ENCODE measurements around the gene ARID1B. TPM values are rescaled to one million over a fixed set of nuclear protein-coding genes. Genes with fewer than 3 reads are reported as not detected.

ARID1B gene
- total RNA-seq, 1 donor from 2014 or later: 59.3 TPM

DNA sequence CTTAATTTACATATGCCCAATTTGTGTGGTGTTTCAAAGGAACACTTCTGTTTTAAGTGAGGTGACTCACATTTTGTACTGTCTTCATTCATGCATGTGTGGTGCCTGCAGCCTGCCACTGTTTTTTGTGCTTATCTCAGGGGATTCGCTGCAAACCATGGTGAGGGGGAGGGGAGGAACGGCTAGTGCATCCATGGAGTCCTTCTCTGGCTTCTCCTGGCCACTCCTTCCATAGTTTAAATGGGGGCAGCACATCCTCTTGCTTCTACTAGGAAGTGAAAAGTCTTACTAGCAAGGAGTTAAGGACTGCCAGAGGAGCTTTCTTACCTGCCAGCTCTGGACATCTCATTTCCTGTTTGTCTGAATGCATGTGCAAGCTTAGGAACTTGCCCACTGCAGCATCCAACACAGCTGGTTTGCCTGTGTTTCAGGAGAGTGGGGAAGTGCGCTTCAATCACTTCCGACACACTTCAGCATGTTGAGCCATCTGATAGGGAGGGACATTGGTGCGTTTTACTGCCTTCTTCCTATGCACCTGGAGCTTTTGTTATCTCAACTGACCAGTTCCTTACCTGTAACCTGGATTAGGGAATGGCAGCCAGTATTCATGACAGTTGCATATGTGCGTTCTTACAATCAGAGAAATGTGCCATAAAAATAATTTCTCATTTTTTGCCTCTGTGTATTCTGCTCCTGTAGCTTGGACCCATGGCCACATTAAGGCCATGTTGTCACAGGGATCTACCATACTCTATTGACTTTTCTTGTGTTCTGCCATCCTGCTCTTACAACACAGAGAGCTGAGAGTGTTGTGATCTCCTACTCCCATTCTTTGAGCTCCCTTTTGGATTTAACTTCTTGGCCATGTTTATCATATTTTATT lies 211.3 kb downstream of the ARID1B start:
- no peaks in the 10 kb centered on the region for H3K36me3 Mint-ChIP-seq (ENCODE audit: low read depth)
- DNase-seq (ENCODE audit: low spot score): no peak
- H3K27ac Mint-ChIP-seq (ENCODE audit: unreplicated experiment): no peak overlapping the region
- H3K4me3 Mint-ChIP-seq (ENCODE audit: unreplicated experiment): no peak overlapping the region
- H3K4me1 Mint-ChIP-seq (ENCODE audit: low read depth): peaks cover 40% of the 10 kb centered on the region
- H3K9me3 Mint-ChIP-seq (ENCODE audit: low read depth): no peaks in the 10 kb centered on the region
- no peak for TF ChIP-seq CTCF (IDR thresholded peaks at IDR 0.05)
- H3K27me3 Mint-ChIP-seq (ENCODE audit: low read depth): no peaks in the 10 kb centered on the region

DNA sequence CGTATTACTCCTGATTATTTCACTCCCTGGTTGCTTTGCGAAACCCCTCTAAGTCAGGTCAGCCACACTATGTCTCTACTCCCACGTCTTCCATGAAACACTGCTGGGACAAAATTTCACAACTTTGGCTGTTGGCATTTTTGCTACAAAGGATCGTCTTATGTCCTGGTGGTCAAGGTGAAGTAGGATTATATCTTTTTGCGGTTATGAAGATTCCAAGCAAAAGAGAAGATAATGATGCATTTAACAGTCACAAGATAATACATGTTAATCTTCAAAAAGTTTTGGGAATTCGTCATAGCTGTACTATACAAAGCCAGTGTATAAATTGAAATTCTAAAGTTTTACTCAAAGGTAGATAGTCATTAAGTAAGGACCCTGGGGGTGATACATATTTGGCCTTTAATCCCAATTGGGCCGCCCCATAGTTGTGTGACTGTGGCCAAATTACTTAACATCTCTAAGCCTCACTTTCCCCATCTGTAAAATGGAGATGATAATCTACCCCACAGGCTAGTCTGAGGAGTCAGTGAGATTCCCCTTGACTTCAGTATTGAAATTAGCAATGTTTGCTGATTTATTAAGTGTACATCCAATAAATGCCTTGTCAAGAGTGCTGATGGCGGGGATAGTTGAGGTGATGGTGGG lies 212.1 kb downstream of the ARID1B start:
- H3K36me3 Mint-ChIP-seq (ENCODE audit: low read depth): no peaks in the 10 kb centered on the region
- no peak overlapping the region for H3K4me3 Mint-ChIP-seq (ENCODE audit: unreplicated experiment)
- no peak for TF ChIP-seq CTCF (IDR thresholded peaks at IDR 0.05)

GRCh38 chr6:156992020-156992804 lies 215.0 kb downstream of the ARID1B start:
- Mint-ChIP-seq H3K9me3 (ENCODE audit: low read depth) (no peaks in the 10 kb centered on the region), H3K27me3 (ENCODE audit: low read depth) (no peaks in the 10 kb centered on the region), H3K4me1 (ENCODE audit: low read depth) (peaks cover 28% of the 10 kb centered on the region), H3K4me3 (ENCODE audit: unreplicated experiment) (no peak overlapping the region), H3K27ac (ENCODE audit: unreplicated experiment) (peak overlapping the region; percentile 90), H3K36me3 (ENCODE audit: low read depth) (no peaks in the 10 kb centered on the region)
- no peak for TF ChIP-seq CTCF (IDR thresholded peaks at IDR 0.05)
- no peak for DNase-seq (ENCODE audit: low spot score)

More for the DNA sequence above, 212.1 kb downstream of the ARID1B start:
- no peak for DNase-seq (ENCODE audit: low spot score)
- H3K27me3 Mint-ChIP-seq (ENCODE audit: low read depth): no peaks in the 10 kb centered on the region
- no peak overlapping the region for H3K27ac Mint-ChIP-seq (ENCODE audit: unreplicated experiment)
- peaks cover 33% of the 10 kb centered on the region for H3K4me1 Mint-ChIP-seq (ENCODE audit: low read depth)
- no peaks in the 10 kb centered on the region for H3K9me3 Mint-ChIP-seq (ENCODE audit: low read depth)

- H3K9me3 Mint-ChIP-seq (ENCODE audit: low read depth): no peaks in the 10 kb centered on the region
- no peak overlapping the region for H3K27ac Mint-ChIP-seq (ENCODE audit: unreplicated experiment)
- no peak for TF ChIP-seq CTCF (IDR thresholded peaks at IDR 0.05)
- no peak for DNase-seq (ENCODE audit: low spot score)
- H3K4me3 Mint-ChIP-seq (ENCODE audit: unreplicated experiment): no peak overlapping the region
- H3K36me3 Mint-ChIP-seq (ENCODE audit: low read depth): no peaks in the 10 kb centered on the region
- no peaks in the 10 kb centered on the region for H3K27me3 Mint-ChIP-seq (ENCODE audit: low read depth)
- peaks cover 18% of the 10 kb centered on the region for H3K4me1 Mint-ChIP-seq (ENCODE audit: low read depth)
Measured at GRCh38 chr6:156993713-156994112, 216.5 kb downstream of the ARID1B start.

Measured in chondrocyte (in vitro differentiated cells).